Dermis microvascular lymphatic vessel endothelial cell (primary cell): ENCODE measurements around the gene BACH1. TPM values are rescaled to one million over a fixed set of nuclear protein-coding genes. Genes with fewer than 3 reads are reported as not detected.
"Not testable (repeated sequence)": the region's sequence is repeated elsewhere in the genome, so short reads cannot be mapped to it uniquely, and the experiment has no call there.

Experiments
- DNase-seq, 2 donors: peaks; one replicate each; pipeline versions ENCODE4 v3.0.0 to v3.0.0-alpha.2; 2010; ENCODE audit warnings: low read depth in 2 of 2
- total RNA-seq: library from RNA; depleted of rRNA; stranded (reverse); fragments of >200 nt; gene quantifications from 2 replicates; pipeline ENCODE4 v1.2.1, GENCODE V29; 2014

The BACH1 gene
- total RNA-seq, 1 donor from 2014 or later: 25.7 TPM

DNA sequence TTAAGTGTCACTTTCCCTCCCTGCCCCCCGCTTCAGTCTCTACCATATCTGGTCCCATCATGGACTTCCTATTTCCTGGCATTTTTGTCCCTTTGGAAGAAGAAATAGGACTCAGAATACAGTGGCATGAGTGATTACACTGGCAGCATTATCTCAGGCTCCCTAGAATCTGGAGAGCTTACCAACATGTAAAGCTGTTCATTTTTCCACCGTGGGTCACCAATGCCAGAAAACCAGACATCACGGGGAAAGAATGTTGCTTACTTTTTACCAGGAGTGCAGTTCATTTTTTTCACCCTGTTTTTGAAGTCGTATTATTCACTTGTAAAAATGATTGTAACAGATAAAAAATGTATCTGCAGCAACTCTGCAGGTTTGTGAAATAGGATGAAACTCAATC lies 44.8 kb downstream of the BACH1 start:
- DNase-seq: peak; percentile 55 to 68

DNA sequence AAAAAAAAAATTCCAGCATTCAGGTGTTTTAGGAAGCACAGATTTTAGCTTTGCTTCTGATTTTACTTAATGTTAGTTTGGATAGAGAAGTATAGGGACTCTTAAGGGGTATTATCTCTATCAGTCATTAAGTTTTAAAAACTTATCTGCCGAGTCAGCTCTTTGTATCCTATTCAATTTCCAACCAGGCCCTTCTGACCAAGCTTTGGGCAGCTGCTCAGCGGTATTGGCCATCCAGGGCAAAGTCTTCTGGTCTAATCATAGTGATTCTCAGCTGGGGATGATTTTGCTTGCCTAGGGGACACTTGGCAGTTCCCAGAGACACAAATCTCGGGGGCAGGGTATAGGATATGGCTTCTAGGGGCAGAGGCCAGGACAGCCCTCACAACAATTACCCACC lies 47.6 kb downstream of the BACH1 start:
- DNase-seq: no peak

DNA sequence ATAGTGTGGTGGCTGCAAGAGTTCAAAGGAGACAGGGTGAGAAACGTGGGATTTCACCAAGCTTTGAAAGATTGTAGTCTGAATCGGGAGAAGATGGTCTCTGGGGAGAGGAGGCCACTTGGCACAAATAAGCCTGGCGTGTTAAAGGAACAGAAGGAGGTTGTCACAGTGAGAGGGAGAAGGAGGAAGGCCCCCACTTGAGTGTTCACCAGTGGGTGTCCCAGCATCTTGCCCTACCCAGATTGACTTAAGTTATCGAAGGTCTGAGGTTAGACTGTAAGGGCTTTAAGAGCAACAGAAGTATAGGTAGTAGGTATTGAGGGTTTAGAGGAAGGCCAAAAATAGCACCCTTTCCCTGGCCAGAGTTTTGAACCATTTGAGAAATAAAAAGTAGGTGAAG lies 48.0 kb downstream of the BACH1 start:
- no peak for DNase-seq

DNA sequence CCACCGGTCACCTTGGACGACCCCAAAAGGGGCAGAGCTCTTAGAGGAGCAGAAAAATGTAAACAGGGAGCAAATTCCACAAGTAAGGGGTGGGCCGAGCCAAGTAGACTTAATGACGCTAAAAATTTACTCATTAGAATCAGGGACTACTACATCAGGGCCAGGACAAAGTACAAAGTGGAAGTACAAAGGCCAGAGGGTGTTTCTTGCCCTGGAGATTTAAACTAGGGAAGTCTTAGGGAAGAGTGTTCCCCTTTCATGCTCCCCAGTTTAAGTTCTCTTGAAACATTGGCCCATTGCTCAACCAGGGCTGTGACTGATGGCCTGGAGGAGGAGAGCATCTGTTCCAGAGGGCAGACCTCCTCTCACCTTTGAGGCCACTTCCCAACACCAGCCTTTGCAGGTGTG lies 48.6 kb downstream of the BACH1 start:
- DNase-seq: no peak

GRCh38 chr21:29349702-29350101 lies 51.0 kb downstream of the BACH1 start:
- DNase-seq: no peak

GRCh38 chr21:29350246-29350779 lies 51.6 kb downstream of the BACH1 start:
- no peak for DNase-seq

GRCh38 chr21:29351691-29352090 lies 53.0 kb downstream of the BACH1 start:
- no peak for DNase-seq

DNA sequence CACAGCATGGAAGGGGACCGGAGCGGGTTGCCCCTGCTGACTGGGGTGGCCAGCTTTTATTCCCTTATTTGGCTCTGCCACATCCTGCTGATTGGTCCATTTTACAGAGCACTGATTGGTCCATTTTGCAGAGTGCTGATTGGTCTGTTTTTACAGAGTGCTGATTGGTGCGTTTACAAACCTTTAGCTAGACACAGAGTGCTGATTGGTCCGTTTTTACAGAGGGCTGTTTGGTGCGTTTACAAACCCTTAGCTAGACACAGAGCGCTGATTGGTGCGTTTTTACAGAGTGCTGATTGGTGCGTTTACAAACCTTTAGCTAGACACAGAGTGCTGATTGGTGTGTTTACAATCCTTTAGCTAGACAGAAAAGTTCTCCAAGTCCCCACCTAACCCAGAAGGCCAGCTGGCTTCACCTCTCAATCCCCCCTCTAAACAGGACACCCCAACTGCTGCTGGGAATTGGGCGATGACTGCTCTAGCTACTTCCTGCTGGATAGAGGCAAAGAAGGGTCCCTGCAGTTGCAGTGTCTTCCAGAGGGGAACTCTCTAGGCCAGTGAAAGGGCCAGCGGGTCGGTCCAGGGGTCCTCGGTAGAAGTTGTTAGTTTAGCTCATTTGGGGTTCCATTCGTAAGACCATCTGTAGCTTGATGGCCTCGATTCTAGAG lies 56.5 kb downstream of the BACH1 start:
- not testable (repeated sequence) for DNase-seq

- DNase-seq: not testable (repeated sequence)
Measured at GRCh38 chr21:29356291-29356690, 57.6 kb downstream of the BACH1 start.

GRCh38 chr21:29356810-29357209 lies 58.1 kb downstream of the BACH1 start:
- not testable (repeated sequence) for DNase-seq

DNA sequence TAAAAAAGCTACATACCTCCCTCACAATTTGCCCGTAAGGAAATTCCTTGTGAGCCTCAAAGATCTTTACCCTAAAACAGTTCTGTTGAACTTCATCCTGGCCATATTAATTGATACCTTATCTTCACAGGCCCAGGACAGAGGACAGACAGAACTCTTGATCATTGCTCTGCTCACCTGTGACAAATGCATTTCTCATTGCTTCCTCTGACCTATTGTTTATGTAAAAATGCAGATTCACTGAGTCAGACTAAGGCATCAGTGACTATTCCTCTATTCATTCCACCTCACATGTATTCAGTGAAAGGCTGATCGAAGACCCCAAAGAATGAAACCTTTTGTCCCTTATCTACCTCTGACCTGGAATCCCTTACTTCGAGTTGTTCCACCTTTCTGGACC lies 61.0 kb downstream of the BACH1 start:
- DNase-seq: no peak

GRCh38 chr21:29360799-29361765 lies 62.4 kb downstream of the BACH1 start:
- DNase-seq: no peak

DNA sequence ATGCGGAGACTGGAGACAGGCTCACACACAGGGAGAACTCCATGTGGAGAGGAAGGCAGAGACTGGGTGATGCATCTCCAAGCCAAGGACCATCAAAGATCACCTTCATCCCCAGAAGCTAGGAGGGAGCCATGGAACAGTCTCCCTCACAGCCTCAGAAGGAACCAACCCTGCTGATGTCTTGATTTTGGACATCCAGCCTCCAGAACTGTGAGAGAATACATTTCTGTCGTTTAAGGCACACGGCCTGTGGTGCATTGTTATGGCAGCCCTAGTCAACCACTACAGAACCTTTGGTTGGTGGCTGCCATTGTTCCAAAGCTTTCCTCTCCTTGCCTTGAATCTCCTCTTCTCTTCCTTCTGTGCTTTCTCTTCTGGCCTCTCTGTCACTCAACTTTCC lies 64.0 kb downstream of the BACH1 start:
- no peak for DNase-seq

DNA sequence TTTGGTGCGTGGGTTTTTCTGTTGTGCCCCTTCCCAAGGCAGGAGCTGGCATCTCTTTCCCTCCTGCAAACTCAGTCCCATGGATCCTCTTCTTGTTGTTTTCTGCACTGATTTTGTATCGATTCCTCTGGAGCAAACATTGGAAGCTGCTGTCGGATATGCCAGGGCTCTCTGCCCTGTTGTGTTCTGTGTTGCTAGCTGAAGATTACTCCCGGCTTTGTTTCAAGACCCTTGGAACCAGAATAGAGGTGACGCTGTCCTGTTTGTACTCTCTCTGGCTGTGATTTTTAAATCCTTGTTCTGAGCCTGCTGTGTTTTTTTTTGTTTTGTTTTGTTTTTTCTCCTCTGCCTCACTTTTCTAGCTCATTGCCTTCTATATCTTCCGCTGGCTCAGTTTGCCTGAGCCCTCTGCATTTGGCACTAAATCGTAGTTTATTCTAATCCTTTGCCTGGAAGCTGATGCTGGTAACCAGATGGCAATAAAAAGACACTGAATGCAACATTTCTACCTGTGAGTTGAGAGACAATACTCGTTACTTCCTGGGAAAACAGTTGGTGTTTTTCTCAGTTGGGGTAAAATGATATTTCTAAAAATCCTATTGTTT lies 67.0 kb downstream of the BACH1 start:
- DNase-seq: no peak

GRCh38 chr21:29366532-29366931 lies 67.8 kb downstream of the BACH1 start:
- no peak for DNase-seq

DNA sequence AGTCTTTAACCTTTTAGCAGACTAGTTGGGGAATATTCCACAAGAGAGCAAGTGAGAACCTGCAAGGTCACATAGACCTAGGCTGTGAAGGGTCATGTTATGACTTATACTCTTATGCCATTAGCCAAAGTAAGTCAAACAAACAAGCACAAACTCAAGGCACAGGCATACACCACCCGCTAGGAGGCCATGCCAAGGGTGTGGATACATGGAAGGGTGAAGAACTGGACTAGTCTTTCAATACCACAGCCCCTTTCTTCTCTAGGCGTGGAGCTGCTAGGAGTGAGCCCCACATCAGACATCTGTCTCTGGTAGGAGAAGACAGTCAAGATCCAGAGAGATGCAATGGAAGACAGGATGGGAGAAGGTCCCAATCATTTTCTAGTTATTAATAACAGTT lies 68.6 kb downstream of the BACH1 start:
- no peak for DNase-seq

DNA sequence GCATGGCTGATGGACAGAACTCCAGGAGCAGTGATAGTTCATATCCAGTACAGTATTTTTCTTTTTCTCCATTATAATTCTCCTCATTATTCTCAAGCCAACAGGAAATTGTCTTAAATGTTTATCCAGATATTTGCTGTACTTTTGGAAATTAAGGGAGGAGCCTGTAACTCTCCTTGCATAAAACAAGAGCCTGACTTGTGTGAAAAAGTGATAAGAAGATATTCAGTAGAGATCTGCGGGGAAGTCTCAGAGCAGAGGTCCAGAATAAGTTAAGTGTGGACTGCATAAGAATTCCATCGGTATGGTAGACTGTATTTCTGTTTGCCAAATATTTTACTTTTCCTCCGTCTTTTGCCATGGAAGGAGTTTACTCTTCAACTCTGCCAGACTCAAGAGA lies 70.2 kb downstream of the BACH1 start:
- DNase-seq: no peak

DNA sequence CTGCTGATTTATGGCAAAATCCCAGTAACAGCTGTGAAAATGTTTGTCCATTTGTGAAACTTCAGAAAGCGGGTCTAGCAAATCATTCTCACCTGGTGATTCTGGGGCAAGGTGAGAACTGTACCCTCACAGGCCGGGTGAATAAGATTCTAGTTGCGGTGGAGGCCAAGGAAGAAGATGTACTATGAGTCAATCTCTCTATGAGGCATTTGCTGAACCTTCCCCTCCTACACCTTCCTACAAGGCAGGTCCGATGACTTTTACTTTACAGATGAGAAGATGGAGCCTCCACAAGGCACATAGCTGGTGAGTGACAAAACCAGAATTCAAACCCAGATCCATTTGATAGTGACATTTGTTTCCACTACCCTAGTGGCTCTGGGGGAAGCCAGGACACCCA lies 72.7 kb downstream of the BACH1 start:
- DNase-seq: no peak

- DNase-seq: peak; percentile 69 to 84
Measured at GRCh38 chr21:29372063-29372802, 73.5 kb downstream of the BACH1 start.

GRCh38 chr21:29374481-29374880 lies 75.8 kb downstream of the BACH1 start:
- no peak for DNase-seq

GRCh38 chr21:29376556-29376955 lies 77.8 kb downstream of the BACH1 start:
- DNase-seq: peak in 1 of 2 donors; percentile 35
